Activated T-cell treated with anti-CD3 and anti-CD28 coated beads, Interleukin-2, amount 50 U/mL, for 1 hour (primary cell): ENCODE measurements around the gene SARDH.

Source experiments
- DNase-seq: peaks from one replicate; pipeline ENCODE4 v3.0.0-alpha.2; 2020

SARDH gene

GRCh38 chr9:133701321-133701980, 36.7 kb downstream of the SARDH start:
- peak; percentile 69 for DNase-seq

- no peak for DNase-seq
Measured at GRCh38 chr9:133700819-133701320, 37.3 kb downstream of the SARDH start.

GRCh38 chr9:133699546-133699945, 38.6 kb downstream of the SARDH start:
- no peak for DNase-seq

- no peak for DNase-seq
Measured at GRCh38 chr9:133696071-133696472, 42.1 kb downstream of the SARDH start.

- no peak for DNase-seq
Measured at GRCh38 chr9:133694686-133695085, 43.5 kb downstream of the SARDH start.

GRCh38 chr9:133693703-133694529, 44.2 kb downstream of the SARDH start:
- DNase-seq = no peak

GRCh38 chr9:133693116-133693515, 45.0 kb downstream of the SARDH start:
- no peak for DNase-seq

- no peak for DNase-seq
Measured at GRCh38 chr9:133692364-133692985, 45.7 kb downstream of the SARDH start.

GRCh38 chr9:133691626-133692363, 46.4 kb downstream of the SARDH start:
- DNase-seq = no peak

- DNase-seq = no peak
Measured at GRCh38 chr9:133691191-133691590, 47.0 kb downstream of the SARDH start.

GRCh38 chr9:133690081-133690561, 48.0 kb downstream of the SARDH start:
- no peak for DNase-seq

- DNase-seq = no peak
Measured at GRCh38 chr9:133689151-133689763, 48.9 kb downstream of the SARDH start.

- DNase-seq = no peak
Measured at GRCh38 chr9:133687856-133688761, 50.0 kb downstream of the SARDH start.

GRCh38 chr9:133686642-133687575, 51.2 kb downstream of the SARDH start:
- DNase-seq = no peak

GRCh38 chr9:133685653-133686609, 52.2 kb downstream of the SARDH start:
- DNase-seq = no peak

- no peak for DNase-seq
Measured at GRCh38 chr9:133684936-133685361, 53.2 kb downstream of the SARDH start.

- no peak for DNase-seq
Measured at GRCh38 chr9:133684121-133684935, 53.8 kb downstream of the SARDH start.

GRCh38 chr9:133683586-133684120, 54.5 kb downstream of the SARDH start:
- DNase-seq = peak; percentile 70
